Right ventricle myocardium inferior (tissue), 1 donor: ENCODE data around the gene KLHDC3. TPM values are rescaled to one million over a fixed set of nuclear protein-coding genes. Genes with fewer than 3 reads are reported as not detected.
"Not testable (repeated sequence)": the region's sequence is repeated elsewhere in the genome, so short reads cannot be mapped to it uniquely, and the experiment has no call there.

Experiments
- ATAC-seq: fragments of 200-7000 bp; cut with Tn5 transposase; one replicate; pipeline ENCODE4 v1.9.1; 2020; ENCODE audit warnings: mild to moderate bottlenecking, moderate library complexity
- DNase-seq: peaks from one replicate; pipeline ENCODE4 v3.0.0; 2021; ENCODE audit errors: missing footprints
- intact Hi-C: fragments of 100-400 bp; cut with DNase I; formaldehyde crosslinking; loops from one replicate; pipeline ENCODE4 v1.11.0; 2022
- total RNA-seq: library from RNA; stranded (reverse); fragmentation: NEBNext Ultra II Directional; extraction: Animal tissue kit (Norgen Biotek cat#: 25700); gene quantifications from one replicate; pipeline ENCODE4 v1.2.1, GENCODE V29; 2021
- donor health status: DM: no; HTN: yes; CAD: no; lungs with severe emphysema.

Gene KLHDC3
- total RNA-seq, 1 donor from 2014 or later: 145 TPM

GRCh38 chr6:42984924-42985475 lies 29.0 kb upstream of the KLHDC3 start:
- ATAC-seq (no peak), DNase-seq (no peak)
- intact Hi-C loops: loop anchor here (1.0 to 5.0 kb wide), 3 partner anchors 28 to 83 kb away; partner anchors contain the start of genes CNPY3 and MEA1

DNA sequence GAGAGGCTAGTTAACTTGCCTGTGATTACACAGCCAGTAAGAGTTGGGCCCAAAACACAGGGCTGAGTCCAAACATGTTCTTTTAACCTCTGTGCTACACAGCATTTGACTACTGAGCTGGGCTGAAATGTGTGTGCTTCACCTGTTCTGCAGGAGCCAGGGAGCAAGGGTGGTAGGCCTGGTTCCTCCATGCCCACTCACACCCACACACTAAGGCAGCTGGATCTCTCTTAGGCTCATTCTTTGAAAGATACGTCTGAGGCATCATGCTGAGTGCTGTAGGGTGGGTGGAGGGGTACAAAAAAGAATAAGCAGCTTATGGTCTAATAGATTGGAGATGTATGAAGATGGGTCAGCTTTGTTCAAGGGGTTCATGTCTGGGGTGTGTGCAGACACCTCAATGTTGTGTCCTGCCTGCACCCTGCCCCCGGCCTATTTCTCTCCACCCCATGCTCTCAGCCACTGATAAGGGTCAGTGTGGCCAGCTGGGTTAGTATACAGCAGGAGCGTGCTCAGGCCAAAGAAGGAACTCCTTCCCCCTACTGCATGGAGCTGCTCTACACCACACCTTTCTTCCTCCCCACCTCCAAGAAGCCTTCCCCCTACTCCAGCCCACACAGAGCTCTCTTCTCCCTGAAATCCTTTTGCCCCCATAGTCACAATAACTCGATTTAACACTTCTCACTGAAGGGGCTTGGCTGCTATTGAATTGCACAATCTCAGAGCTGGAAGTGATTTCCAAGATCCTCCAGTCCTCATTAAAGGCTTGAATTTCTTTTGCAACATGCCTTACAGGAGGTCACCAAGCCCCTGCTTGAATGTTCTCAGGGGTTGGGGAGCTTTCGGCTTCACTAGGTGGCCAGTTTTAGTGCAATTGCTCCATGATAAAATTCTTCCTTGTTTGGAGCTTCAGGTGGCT lies 26.3 kb upstream of the KLHDC3 start:
- ATAC-seq (no peak), DNase-seq (no peak)
- intact Hi-C loops: no loop called here

- ATAC-seq (no peak), DNase-seq (no peak)
- intact Hi-C loops: no loop called here
Measured at GRCh38 chr6:42988486-42989020, 25.5 kb upstream of the KLHDC3 start.

DNA sequence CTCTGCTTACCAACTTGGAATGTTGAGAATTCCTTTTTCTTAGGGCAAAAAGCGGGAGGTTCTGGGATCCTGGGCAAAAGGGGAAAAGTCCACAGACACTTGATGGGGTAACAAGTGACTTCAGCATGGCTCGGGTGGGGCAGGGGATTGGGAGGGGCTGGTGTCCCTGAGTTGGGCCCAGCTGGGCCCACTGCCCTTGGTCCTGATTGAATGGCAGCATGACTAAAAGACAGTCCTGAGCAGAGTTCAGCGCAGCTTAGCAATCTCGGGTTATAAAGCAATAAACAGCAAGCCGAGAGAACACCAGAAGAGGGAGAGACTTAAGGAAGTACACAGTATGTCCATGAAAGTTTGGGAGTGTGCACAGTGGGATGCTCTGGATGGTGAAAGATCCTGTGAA lies 24.1 kb upstream of the KLHDC3 start:
- intact Hi-C loops: no loop called here
- no peak for ATAC-seq
- DNase-seq: no peak

DNA sequence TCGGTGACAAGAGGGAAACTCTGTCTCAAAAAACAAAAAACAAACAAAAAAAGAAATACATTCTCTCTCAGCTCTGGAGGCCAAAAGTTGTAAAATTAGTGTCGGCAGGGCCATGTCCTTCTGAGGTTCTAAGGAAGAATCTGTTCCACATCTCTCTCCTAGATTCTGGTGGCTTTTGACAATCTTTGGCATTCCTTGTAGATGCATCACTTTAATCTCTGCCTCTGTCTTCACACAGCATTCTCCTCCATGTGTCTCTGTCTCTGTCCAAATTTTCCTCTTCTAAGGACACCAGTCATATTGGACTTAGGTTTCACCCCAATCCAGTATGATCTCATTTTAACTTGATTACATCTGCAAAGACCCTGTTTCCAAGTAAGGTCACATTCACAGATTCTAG lies 20.6 kb upstream of the KLHDC3 start:
- ATAC-seq: no peak
- intact Hi-C loops: no loop called here
- DNase-seq: no peak

- DNase-seq (no peak), ATAC-seq (no peak)
- intact Hi-C loops: no loop called here
Measured at GRCh38 chr6:42996513-42996912, 17.5 kb upstream of the KLHDC3 start.

GRCh38 chr6:42998205-42998604 lies 15.8 kb upstream of the KLHDC3 start:
- intact Hi-C loops, DNase-seq, ATAC-seq: not testable (repeated sequence)

- intact Hi-C loops: no loop called here
- ATAC-seq (no peak), DNase-seq (no peak)
Measured at GRCh38 chr6:43001843-43002242, 12.2 kb upstream of the KLHDC3 start.

DNA sequence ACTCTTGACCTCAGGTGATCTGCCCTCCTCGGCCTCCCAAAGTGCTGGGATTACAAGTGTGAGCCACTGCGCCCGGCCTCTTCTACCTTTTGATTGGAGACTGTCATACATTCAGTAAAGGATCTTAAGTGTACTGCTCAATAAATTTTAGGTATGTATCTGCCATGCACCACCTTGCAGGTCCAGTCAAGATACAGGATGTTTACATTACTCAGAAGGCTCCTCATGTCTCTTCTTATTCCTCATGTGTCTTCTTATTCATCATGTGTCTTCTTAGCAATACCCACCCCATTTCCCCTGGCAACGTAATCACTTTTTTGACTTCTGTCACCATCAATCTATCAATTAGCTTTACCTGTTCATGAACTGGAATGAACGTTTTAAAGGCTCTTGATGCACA lies 8.2 kb upstream of the KLHDC3 start:
- DNase-seq: no peak
- no peak for ATAC-seq
- intact Hi-C loops: loop anchor here (5.0 kb wide), 1 partner anchor 121 kb away; no protein-coding TSS in a partner anchor

DNA sequence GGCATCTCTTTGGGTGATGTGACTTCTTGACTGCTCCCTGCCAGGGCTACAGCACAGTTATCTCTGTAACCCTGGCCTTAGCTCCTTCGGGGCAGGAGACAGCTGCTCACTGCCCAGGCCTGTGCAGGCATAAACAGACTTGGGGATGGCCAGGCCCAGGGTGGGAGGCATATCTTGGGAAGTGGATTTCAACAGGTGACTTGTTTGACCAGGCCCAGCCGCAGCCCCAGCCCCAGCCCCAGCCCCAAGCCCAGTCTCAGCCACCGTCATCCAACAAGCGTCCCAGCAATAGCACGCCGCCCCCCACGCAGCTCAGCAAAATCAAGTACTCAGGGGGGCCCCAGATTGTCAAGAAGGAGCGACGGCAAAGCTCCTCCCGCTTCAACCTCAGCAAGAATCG lies 7.8 kb upstream of the KLHDC3 start:
- DNase-seq (no peak), ATAC-seq (no peak)
- intact Hi-C loops: loop anchor here (5.0 kb wide), 1 partner anchor 121 kb away; no protein-coding TSS in a partner anchor

DNA sequence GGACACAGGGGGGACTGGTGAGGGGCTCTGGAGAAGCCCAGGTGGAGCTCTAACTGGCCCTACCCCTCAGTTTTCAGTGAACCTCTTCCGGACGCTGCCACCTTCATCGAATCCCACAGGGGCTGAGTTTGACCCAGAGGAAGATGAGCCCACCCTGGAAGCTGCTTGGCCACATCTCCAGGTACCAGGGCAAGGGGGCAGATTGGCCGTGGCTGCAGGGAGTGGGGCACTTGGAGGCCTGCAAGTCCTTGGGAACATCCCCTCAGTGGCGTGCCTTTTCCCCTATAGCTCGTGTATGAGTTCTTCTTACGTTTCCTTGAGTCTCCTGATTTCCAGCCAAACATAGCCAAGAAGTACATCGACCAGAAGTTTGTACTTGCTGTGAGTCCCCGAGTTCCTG lies 6.9 kb upstream of the KLHDC3 start:
- intact Hi-C loops: loop anchor here (5.0 kb wide), 1 partner anchor 120 kb away; no protein-coding TSS in a partner anchor
- ATAC-seq: no peak
- DNase-seq: no peak

DNA sequence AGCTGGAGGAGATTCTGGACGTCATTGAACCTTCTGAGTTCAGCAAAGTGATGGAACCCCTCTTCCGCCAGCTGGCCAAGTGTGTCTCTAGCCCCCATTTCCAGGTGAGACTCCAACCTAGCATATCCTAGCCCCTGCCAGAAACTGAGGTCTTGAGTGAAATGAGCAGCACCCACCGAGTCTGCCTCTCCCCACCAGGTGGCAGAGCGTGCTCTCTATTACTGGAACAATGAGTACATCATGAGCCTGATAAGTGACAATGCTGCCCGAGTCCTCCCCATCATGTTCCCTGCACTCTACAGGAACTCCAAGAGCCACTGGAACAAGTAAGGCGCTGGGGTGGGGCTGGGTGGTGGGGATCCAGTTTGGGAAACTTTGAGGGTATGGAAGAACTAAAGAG lies 4.9 kb upstream of the KLHDC3 start:
- no peak for ATAC-seq
- no peak for DNase-seq
- intact Hi-C loops: loop anchor here (1.0 to 5.0 kb wide), 2 partner anchors 118 to 134 kb away; no protein-coding TSS in a partner anchor

GRCh38 chr6:43011207-43011606 lies 2.8 kb upstream of the KLHDC3 start:
- intact Hi-C loops: no loop called here
- ATAC-seq: no peak
- DNase-seq: no peak

DNA sequence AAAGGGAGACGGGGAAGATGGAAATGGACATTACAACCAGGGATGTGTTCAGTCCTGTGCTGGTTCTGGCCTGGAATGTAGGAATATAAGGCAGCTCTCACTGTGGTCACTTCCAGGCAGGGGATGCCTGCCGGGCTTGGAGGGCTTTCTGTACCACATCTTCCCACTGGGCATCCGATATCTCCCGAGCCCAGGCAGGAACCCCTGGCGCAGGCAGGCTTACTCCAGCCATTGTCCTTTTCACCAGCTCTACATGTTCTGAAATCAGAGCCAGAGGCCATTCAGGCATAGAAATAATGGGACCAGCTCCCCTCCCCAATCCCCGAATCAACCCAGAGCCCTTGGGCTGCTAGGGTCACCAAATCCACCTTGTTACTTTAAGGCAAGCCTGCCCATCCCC lies 1.7 kb upstream of the KLHDC3 start:
- intact Hi-C loops: no loop called here
- ATAC-seq: no peak
- no peak for DNase-seq

DNA sequence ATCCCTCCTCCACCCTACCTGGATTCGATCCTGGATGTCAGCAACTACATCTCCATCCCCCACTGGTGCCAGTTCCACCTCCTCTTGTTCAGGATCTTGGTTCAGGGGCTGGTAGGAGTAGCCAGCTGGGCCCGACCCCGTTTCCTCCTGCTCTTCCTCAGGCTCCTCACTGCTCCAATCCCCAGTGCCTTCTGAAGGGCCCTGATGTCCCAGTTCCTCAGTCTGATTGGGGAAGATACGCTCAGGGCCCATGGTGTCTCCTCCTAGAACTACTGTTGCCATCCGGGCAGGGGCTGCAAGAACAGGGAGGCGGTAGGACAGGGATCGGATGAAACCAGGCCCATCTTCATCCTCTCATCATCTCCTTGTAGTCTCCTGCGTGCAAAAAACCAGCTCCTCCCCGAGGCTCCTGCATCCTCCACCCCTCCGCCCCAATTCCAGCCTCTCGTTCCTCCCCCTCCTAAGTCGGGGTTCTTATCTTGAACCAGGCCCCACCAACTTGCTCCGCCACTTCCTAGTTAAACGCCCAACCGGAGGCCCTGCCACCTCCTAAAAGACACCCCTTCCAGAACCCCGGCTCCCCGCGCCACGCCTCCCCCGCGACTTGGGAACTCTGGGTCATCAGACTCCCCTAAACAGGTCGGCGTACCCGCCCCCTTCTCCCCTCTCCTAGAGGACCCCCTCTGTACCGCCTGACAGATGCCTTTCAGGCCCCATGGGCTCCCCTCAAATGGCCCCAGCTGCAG lies 779 bp upstream of the KLHDC3 start:
- DNase-seq (no peak), ATAC-seq (no peak)
- intact Hi-C loops: loop anchor here (1.0 kb wide), 1 partner anchor 29 kb away; the partner anchor contains the start of gene PPP2R5D

- intact Hi-C loops: loop anchor here (1.0 kb wide), 1 partner anchor 45 kb away; the partner anchor contains the start of genes KLC4 and MRPL2
- DNase-seq (no peak), ATAC-seq (no peak)
Measured at GRCh38 chr6:43014434-43014909, 423 bp downstream of the KLHDC3 start.

DNA sequence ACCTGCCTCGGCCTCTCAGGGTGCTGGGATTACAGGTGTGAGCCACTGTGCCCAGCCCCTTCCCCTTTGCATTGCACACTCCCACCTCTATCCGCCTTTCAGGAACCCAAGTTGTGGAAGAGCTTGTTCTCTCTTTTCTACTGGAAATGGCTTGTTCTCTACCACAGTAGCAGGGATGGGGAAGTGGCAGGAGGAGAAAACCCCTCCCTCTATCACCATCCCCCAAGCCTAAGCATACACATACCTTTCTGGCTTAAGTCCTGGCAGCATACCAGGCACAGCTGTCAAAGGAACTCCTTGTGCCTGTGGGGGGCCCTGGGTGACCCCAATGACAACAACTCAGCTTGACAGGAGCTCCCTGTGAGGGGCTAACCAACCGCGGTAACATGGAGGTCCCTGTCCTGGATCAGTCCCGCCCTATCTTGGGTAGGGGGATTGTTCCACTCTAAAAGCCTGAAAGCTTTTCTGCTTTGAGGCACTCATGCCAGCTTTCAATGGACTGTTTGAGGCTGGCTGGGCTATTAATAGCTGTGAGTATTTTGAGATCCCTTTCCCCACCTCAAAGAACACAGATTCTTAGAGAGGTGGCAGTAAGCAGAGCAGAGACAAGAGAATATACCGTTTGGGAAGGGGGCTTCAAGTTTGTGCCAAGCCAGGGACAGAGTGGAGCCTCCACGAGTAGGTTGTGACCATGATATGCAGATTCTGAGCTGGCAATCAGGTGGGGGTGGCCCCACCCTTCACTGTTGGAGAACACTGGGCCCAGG lies 2.3 kb downstream of the KLHDC3 start:
- ATAC-seq (no peak), DNase-seq (no peak)
- intact Hi-C loops: no loop called here

DNA sequence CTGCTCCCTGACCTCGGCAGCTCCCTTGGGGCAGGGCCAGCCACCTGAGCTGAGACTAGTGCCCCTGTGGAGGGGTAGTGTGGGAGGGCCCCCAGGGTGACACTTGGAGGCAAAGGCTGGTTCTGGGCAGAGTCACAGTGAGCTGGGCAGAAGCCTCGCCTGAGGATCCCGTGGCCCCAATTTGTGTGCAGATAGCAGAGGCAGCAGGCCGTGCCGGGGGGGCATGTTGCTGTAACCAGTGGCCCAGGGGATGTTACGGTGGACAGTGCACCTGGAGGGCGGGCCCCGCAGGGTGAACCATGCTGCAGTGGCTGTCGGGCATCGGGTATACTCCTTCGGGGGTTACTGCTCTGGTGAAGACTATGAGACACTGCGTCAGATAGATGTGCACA lies 2.9 kb downstream of the KLHDC3 start:
- intact Hi-C loops: loop anchor here (1.0 kb wide), 1 partner anchor 19 kb away; no protein-coding TSS in a partner anchor
- ATAC-seq (no peak), DNase-seq (peak; percentile 73)
